ENCODE measurements around the gene MAPK6.

GRCh38 chr15:52021892-52022540, 3.0 kb downstream of the MAPK6 start:
- TF ChIP-seq CTCF (IDR thresholded peaks at IDR 0.05) = no peak
- TF ChIP-seq POLR2A (IDR thresholded peaks at IDR 0.05) = no peak

Measured in lower leg skin (tissue), 3 donors.